NCI-H446 treated with DMSO at 0.1 percent for 48 hours (cell line): ENCODE results near the gene SSH3.
A peak's percentile ranks its signal among the peaks of the same experiment; 100 is the strongest.

Source experiments
- DNase-seq: peaks from one replicate; lab custom pipeline; 2025; lab: John Stamatoyannopoulos, UW

Gene SSH3

DNA sequence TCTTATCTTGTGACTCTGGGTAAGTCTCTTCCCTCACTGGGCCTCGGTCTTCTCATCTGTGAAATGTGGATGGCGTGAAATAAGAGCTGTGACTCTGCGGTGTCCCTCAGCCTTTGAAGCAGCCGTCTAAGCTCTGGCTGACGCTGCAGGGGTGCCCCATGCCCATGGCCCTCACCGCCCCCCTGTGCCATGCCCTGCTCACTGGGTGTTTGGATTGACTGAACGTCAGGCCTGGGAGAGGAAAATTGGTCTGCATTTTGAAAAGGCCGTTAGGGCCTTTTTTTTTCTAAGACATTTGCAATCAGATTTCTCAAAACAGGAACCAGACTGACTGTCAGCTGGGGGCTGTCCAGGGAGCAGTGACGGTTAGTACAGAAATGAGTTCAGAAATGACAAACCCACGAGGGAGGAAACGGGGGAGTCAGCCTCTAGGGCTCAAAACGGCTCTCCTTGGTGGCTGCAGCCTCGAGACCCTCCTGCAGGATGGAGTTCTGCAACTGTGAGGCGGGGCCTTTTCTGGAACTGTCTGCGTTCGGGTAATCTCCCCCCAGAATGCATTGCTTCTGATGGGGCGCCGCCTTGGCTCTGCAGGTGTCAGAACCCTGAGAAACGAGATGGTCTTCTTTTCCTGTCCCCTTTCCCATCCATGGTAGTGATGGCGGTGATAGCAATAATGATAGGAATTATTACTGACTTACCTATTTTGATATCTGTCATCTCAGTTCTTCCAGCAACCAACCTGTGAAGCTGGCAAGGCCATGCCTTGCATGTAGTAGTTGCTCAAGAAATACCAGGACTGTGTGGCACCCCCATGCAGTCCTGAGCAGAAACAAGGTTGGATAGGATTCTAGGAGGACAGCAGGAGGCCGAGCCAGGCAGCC, 35.0 kb upstream of the SSH3 start:
- DNase-seq = no peak

DNA sequence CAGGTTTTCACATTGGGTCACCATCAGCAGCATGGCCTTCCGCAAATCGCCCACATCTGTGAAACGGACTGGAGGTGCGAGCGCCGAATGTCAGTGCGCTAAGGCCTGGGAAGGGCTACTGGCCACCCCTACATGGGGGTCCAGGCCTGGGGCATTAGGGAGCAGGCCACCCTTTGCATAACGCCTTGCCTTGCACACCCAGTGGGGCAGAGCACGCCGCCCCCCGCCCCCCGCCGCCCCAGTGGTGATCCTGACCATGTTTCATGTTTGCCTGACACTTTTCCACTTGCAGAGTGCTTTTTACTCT, 34.4 kb upstream of the SSH3 start:
- no peak for DNase-seq

DNA sequence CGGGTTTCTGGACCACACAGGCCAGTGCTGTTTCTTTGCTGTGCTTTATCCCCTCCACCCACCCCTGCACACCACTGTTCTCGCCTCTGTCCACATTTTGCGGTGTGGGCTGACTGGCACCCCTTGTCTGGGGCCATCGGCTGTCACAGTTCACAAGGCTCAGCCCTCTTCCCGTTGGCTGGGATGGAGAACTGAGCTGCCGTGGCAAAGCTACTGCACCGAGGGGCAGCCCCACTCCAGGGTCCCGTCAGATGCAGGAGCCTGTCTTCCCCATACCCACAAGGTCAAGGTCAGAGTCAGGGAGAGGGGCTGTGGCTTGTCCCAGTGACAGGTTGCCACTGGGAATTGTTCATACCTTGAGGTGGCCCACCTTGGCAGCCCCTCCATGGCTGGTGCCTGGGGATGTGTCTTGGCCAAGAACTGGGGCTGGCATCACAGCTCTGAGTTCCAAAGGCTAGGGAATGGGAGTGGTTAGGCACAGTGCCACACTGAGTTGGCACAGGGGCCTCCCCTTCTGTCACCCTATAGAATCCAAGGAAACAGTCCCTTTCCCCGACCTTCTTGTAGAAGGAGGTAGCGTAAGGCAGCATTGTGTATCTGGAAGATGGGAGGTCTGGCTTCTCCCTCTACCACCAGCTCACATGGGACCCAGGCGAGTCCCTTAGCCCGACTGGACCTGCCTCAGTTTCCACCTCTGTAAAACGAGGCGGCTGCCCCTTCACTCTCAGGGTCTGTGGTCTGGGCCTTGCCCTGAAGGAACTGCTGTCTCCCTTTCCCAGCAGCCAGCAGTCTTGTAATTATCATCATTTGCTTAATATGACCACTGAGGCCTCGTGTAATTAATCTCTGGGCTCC, 33.7 kb upstream of the SSH3 start:
- peak; percentile 77 for DNase-seq

DNA sequence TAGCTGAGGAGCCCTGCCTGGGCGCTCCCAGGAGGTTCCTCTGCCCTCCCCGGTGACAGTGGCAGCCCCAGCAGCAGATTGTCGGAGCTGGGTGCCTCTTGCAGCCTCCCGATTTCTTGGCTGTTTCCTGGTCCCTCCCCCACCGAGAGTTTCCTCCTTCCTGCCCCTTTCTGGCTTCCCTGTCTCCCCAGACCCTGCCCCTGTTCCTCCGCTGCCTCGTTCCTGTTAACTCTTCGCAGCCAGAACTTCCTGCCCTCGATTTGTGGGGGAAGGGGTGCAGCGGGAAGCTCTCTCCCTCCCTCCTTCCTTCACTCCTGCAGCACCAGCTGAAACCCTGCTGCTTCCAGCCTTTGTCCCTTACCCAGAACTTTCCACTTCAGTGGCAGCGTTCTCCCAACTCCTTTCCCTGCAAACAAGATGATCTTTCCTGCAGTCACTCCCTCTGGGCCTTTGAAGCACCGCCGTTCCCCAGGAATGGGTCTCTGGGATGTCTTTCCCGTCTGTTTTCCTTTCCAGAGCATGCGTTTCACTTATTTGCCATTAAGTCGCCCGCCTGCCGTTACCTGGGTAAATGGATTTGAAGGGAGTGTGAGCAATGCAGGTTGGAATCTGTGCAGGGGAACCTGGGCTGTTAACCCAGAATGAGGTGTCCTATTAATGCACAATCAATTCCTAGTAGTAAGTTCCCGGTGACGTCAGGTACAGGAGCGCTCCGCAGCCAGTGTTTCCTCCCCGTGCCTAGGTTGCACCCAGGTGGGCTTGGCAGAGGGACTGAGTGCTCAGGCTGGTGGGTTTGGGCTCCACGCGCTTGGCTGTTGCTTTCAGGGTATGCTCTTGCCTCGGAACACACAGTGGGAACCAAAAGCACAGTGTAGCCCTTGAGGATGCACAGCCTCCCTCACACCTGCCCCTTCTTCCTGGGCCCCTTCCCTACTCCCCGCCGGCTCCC, 32.8 kb upstream of the SSH3 start:
- DNase-seq = no peak

DNA sequence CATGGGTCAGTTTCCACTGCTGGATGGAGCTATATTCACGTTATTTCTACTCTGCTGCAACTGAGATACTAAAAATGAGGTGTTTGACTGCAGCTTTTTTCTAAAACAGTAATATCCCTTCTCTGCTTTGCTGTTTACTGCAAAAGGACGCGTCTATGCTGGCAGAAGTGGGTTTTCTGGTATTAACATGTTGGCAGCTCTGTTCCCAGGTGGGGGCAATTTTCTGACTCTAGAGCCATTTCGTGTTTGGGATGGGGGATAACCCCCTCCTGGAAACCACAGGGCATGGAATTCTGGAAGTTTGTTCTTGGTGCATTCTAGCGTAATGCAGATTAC, 32.2 kb upstream of the SSH3 start:
- DNase-seq = no peak

DNA sequence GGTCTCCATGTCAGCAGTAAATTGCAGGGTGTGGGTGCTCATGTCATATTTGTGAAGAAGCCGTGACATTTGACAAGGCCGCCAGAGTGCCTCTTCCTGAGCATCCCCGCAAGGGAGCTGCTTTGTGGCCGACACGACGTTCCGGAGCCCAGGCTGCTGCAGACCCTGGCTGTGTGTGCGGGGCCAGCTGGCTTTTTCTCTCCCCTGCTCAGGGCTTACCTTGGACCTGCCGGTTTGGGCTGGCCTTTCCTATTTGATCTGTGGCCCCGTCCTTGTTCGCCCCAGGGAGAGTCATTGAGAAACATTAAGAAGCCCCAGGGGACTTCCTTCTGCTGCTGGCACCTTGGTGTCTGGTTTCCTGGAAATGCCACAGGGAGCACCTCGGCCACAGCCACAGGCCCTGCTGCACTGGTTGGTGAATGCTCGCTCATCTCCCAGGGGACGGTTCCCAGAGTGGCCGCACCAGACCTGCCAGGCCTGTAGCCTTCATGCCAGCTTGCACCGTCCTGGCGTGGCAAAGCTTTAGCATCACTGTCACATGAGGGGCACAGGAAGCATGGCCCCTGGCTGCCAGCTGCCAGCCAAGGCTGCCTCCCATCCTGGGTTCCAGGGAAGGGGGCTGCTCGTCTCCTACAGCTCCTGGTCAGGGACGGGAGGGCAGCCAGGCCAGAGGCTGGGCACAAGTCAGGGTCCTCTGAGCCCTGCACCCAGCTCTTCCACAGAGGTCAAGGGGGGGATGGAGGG, 31.6 kb upstream of the SSH3 start:
- no peak for DNase-seq

DNA sequence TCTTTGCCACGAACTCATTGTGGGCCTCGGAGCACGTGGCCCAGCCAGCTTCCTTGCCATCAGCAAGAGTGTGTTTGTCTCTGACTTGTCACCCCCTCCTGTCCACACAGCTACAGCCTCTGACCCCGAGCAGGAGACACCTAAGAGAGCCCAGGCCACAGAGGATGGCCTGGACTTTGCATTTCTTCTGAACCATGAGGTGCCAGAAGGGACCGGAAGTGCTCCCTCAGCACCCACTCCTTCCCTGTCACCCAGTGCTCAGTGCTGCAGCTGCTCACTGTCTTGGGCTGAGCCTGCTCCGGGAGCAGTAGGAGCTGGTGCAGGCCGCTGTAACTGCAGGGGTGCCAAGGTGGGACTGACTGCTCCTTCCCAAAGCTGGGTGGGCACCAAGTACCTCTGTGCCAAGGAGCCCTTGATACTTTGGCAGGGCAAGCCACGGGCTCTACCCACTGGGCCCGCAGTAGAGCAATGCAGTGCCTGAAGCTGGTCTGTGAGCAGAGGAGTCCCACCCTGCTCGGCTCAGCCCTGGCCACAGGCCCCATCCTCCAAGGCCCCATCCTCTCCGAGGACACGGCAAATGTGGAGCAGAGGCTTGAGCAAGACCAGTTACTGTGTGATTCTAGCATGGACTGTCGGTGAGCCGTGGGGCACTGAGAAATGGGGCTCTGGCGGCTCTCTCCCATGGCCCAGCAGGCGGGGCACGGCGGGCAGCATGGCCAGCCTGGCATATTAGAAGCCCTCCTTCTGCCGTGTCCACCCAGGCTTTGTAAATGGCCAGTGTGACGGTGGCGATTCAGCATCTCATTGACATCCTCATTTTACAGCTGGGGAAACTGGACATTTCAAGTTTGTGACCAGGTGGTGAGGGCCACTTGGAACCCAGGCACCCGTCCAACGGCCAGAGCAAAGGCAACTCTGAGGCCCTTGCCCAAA, 30.7 kb upstream of the SSH3 start:
- DNase-seq = no peak

DNA sequence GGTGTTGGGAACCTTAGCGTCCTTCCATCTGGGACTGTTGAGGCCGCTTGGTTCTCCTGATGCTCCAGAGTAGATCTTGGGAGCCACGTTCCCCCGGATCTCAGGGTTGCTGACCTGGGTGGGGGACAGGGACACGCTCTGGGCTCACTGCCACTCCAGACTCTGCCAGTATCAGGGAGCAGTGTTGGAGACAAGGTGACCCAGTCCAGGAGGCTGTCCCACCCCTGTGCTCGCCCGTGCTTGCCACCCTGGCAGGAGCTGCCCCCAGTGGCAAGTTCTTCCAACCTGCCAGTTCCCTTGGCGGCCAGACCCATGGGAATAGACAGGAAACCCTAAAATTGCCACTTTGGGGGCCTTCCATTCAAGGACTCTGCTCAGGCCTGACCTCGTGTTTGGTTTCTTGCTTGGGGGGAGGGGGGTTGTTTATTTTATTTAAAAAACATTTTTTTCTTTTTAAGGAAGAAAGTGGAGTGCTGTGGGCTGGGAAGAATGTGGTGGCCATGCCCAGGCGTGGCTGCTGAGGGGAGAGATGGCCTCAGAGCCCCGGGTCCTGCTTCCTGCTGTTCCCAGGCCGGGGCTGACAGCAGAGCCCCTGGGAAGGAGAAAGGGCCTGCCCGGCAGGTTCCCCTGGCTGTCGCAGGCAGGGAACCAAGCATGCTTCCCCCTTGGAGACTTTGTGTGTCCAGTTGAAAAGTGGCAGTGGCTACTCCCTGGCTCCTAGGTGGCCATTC, 29.9 kb upstream of the SSH3 start:
- no peak for DNase-seq

DNA sequence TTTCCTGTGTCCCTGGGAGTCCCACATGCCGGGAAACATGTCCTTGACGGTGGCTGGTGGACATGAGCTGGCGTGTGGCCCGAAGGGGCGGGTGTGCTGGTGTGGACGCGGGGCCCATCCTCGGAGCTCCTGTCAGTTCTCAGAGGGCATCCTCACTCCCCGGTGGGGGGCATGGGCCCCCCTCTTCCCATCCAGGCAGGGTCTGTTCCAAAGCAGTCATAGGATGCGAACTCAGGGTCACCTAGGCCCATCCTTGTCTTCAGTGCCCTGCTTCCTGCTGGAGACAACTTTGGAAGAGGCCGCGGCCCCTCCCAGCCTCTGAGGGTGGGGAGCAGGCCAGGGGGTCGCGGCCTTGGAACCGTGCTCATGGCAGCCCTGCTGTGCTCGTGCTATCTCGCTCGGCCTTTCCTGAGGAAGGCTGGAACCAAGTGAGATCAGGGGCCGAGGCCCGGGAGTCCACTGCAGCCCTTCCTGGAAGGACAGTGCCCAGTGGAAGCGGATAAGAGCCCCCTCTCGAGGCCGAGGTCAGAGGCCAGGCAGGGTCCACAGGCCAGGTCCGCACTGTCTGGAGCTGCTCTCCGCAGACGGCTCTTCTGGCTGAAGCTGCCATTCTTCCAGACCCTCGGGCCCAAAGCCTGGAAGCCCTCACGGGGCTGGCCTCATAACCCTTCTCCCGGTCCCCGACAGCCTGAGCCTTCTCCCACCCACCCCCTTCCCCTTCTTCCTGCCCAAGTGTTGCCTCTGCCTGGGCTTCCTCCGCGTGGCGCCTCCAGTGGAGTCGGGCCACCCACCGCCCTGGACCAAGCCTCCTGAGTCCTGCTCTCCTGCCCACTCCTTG, 28.3 kb upstream of the SSH3 start:
- no peak for DNase-seq

DNA sequence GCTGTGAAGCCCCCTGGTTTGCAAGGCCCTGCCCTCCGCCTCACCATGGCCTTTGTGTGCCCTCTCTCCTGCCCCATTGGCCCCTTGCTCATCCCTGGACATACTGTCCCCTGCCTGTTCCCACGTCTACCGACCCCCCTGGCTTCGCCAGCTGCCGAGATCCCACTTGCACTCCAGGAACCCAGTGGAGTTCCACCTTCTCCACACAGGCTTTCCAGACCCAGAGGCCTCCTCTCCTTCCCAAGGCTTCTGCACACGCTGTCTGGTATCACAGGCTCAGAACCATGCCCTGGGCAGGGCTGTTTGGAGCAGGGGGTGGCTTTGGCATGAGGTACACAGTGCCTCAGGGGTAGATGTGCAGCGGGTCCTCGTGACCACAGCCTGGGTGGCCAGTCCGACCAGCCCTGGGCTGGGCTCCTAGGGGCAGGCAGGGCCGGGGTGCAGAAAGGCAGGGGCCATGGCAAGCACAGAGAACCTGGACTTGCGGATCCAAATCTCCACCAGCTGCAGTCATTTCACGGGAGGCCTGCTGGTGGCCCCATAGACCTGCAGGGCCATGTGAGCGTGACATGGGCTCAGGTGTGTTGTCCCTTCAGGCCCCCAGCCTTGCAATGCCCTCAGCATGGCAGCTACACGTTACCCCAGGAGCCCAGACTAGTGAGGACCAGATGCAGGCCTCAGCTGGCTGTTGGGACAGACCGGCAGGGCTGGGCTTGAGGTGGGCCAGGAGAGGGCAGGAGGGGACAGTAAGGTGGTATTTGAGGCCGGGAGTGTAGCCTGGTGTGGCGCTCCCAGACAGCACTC, 27.5 kb upstream of the SSH3 start:
- no peak for DNase-seq

DNA sequence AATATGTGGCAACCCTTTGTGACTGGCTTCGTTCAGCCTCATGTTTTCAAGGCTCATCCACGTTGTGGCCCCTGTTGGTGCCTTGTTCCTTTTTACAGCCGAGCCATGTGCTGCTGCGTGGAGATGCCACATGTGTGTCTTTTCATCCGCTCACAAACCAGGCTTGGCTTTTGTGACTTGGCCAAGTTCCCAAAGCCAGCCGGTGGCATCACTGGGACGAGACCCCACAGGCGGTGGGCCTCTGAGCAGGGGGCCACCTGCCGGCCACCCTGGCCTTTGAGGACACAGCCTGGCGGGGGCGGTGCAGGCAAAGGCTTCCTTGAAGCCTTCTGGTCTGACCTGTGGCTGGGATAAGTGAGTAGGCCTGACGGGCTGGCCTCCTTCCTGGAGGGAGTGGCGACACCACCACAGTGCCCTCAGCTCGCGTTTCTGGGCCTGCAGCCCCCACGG, 26.5 kb upstream of the SSH3 start:
- DNase-seq = no peak

DNA sequence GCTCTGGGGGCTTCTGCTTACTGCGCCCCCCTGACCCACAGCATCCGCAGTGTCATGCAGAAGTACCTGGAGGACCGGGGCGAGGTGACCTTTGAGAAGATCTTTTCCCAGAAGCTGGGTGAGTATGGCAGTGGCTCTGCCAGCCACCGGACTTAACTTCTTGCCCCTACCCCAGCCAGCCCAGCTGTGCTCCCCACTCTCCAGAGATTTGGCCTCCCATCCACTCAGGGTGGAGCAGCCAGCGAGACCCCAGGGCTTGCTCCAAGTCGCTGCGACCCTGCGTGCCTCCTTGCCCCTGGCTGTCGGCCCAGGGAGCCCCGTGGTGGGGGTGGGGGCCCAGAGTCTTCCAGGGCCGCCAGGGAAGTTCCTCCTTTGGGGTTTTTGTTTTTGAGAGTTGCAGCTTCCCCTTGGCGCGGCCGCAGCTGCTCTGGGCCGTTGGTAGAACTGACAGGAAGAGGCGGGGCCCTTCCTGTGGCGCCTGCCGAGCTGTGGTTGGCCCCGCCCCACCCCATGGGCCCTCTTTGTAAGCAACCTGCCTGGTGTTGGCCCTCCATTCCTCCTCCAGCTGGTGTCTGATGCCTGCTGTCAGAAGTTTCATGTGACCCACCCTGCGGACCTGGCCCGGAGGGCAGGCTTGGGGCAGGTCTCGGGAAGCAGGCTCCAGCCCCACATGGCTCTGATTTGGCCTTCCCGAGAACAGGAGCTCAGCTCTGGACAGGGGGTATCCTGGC, 25.9 kb upstream of the SSH3 start:
- no peak for DNase-seq

DNA sequence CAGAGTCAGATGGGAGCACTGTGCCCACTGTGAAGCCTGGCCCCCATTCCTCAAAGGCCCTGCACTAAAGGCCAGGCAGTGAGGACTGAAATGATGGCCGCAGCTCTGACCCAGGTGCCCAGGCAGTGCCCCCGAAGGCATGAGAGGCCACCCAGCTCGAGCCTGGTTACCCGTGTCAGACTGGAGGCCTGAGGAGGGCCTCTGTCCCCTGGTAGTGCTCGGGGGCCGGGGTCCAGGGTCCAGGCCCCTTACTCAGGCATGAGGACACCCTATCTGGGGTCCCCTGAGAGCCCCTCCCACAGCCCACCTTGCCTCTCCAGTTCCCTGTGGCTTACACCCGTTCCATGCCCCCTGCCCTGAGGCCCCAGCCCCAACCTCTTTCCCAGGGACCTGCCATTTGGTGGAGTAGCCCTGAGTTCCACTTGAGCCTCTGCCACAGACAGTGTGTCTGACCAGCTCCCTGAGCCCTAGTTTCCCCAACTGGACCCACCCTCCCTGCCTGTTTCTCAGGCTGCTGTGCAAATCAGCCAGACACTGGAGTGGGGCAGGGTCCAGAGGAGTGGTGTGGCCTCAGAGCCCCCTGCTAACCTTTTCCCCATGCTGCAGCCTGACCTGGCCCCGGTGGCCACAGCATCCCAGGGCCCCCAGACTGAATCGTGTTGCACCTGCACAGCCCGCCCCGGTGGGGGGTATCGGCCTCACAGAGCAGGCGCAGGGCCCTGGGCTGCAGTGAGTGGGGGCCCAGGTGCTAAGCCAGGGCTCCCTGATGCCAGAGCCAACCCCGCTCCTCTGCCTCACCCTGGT, 25.0 kb upstream of the SSH3 start:
- no peak for DNase-seq

DNA sequence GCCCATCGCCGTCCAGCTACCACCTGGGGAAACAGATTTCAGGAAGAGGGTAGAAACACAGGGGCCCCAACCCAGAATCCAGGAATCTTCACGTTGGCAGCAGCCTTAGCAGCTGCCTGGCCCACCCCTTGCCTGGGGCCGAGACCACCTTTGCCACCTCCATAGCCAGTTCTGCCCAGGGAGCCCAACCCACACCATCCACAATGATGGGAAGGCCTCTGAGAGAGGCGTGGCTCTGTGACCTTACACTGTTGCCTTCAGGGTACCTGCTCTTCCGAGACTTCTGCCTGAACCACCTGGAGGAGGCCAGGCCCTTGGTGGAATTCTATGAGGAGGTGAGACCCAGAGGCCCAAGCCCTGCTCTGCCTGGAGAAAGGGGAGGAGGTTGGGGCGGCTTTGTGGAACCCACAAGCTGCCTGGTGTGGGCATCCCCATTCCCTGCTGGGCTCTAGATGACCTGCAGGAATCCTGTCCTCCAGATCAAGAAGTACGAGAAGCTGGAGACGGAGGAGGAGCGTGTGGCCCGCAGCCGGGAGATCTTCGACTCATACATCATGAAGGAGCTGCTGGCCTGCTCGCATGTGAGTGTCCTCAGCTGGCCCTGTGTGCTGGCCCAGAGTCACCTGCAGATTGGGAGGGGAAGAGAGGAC, 24.3 kb upstream of the SSH3 start:
- no peak for DNase-seq

DNA sequence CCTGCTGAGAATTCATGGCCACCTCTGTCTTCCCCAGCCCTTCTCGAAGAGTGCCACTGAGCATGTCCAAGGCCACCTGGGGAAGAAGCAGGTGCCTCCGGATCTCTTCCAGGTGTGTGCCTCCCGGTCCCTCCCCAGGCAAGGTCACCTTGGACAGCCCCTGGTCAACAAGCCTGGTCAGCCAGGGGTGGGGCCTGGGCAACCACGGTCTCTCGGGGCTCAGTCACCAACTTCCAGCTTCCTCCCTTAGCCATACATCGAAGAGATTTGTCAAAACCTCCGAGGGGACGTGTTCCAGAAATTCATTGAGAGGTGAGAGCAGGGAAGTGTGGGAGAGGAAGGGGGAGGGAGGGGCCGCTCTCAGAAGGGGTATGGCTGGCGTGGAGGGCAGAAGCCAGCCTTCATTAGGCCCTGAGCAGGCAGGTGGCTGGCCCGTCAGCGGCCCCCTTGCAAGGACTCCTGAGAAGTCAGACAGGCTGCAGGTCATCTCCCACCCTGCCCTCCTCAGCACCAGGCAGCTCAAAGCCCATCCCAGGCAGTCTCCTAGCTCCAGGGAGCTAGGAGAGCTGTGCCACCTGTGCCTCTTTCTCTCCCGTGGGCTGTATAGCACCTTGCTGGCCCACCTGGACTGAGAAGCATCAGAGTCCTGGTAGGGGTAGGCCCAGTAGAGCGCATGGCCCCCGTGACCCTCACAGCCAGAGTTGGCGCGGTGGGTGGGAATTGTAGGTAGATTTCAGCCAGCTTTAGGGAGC, 23.6 kb upstream of the SSH3 start:
- no peak for DNase-seq
